HEK293 (cell line): ENCODE data around the gene SLFN5.

ENCODE experiments used
- CTCF ChIA-PET: fragments of 350-600 bp; formaldehyde crosslinking; extraction: SDS; loops from one replicate; lab custom pipeline; 2021; ENCODE audit warnings: antibody characterized with exemption; lab: Yijun Ruan, JAX
- POLR2A ChIA-PET: fragments of 300-600 bp; formaldehyde crosslinking; extraction: SDS; loops from one replicate; lab custom pipeline; 2020; ENCODE audit warnings: antibody characterized with exemption, inconsistent platforms; lab: Yijun Ruan, JAX
- H3K27ac ChIP-seq: fragments of 200-500 bp; sonication (Bioruptor generic); 2 replicates; pipeline ENCODE4 v1.5.1; 2014; ENCODE audit warnings: low read depth, low read length, control low read depth, inconsistent platforms; ENCODE audit errors: extremely low read depth
- H3K36me3 ChIP-seq, 2 experiments: fragments of 200-500 bp in 1 of 2; sonication (Bioruptor generic) in 1 of 2; 1 replicate in 1 of 2; 2 replicates in 1 of 2; pipeline ENCODE4 v1.5.1; 2014 to 2017; ENCODE audit warnings: inconsistent platforms in 2 of 2, low read length in 2 of 2; ENCODE audit not compliant: control insufficient read depth in 2 of 2, insufficient read depth in 1 of 2
- H3K4me1 ChIP-seq: fragments of 200-500 bp; sonication (Bioruptor generic); 2 replicates; pipeline ENCODE4 v1.5.1; 2014; ENCODE audit warnings: mild to moderate bottlenecking, low read length, inconsistent platforms; ENCODE audit not compliant: control insufficient read depth, insufficient read depth
- H3K4me3 ChIP-seq: 2 replicates; pipeline ENCODE4 v1.5.1; 2011; ENCODE audit warnings: low read depth, mild to moderate bottlenecking, control low read depth, low read length, moderate library complexity
- H3K9me3 ChIP-seq: fragments of 200-500 bp; sonication (Bioruptor generic); 2 replicates; pipeline ENCODE4 v1.5.1; 2014; ENCODE audit warnings: low read depth, low read length, inconsistent platforms; ENCODE audit not compliant: control insufficient read depth, insufficient read depth
- CTCF ChIP-seq: fragments of 450-650 bp; formaldehyde crosslinking; IDR thresholded peaks from 2 replicates; pipeline ENCODE4 v1.5.1; 2016; ENCODE audit warnings: missing biosample characterization, missing genetic modification characterization
- FEZF1 ChIP-seq: fragments of 450-650 bp; formaldehyde crosslinking; IDR thresholded peaks from 2 replicates; pipeline ENCODE4 v1.5.1; 2016; ENCODE audit warnings: missing biosample characterization, missing genetic modification characterization
- KLF1 ChIP-seq: fragments of 450-650 bp; formaldehyde crosslinking; IDR thresholded peaks from 2 replicates; pipeline ENCODE4 v1.5.1; 2016; ENCODE audit warnings: missing biosample characterization, missing genetic modification characterization
- KLF8 ChIP-seq: fragments of 450-650 bp; formaldehyde crosslinking; IDR thresholded peaks from 2 replicates; pipeline ENCODE4 v1.5.1; 2016; ENCODE audit warnings: missing biosample characterization, missing genetic modification characterization
- MZF1 ChIP-seq: fragments of 450-650 bp; formaldehyde crosslinking; IDR thresholded peaks from 2 replicates; pipeline ENCODE4 v1.5.1; 2017; ENCODE audit warnings: missing biosample characterization, missing genetic modification characterization, borderline replicate concordance
- PRDM2 ChIP-seq: fragments of 450-650 bp; formaldehyde crosslinking; IDR thresholded peaks from 2 replicates; pipeline ENCODE4 v1.5.1; 2016; ENCODE audit warnings: missing biosample characterization, missing genetic modification characterization, borderline replicate concordance
- ZBTB11 ChIP-seq: fragments of 450-650 bp; formaldehyde crosslinking; conservative IDR thresholded peaks from 2 replicates; pipeline ENCODE4 v1.5.1; 2016; ENCODE audit warnings: low read depth, missing biosample characterization, missing genetic modification characterization
- ZBTB7A ChIP-seq: fragments of 450-650 bp; formaldehyde crosslinking; IDR thresholded peaks from 2 replicates; pipeline ENCODE4 v1.5.1; 2016; ENCODE audit warnings: low read depth, missing biosample characterization, missing genetic modification characterization
- ZFP69B ChIP-seq: fragments of 450-650 bp; formaldehyde crosslinking; IDR thresholded peaks from 2 replicates; pipeline ENCODE4 v1.5.1; 2016; ENCODE audit warnings: missing biosample characterization, missing genetic modification characterization
- ZNF132 ChIP-seq: fragments of 450-650 bp; formaldehyde crosslinking; IDR thresholded peaks from 2 replicates; pipeline ENCODE4 v1.5.1; 2017; ENCODE audit warnings: missing biosample characterization, missing genetic modification characterization, borderline replicate concordance
- ZNF2 ChIP-seq: fragments of 450-650 bp; formaldehyde crosslinking; IDR thresholded peaks from 2 replicates; pipeline ENCODE4 v1.5.1; 2016; ENCODE audit warnings: missing biosample characterization, missing genetic modification characterization
- ZNF23 ChIP-seq: fragments of 450-650 bp; formaldehyde crosslinking; IDR thresholded peaks from 2 replicates; pipeline ENCODE4 v1.5.1; 2016; ENCODE audit warnings: missing biosample characterization, missing genetic modification characterization, borderline replicate concordance
- ZNF37A ChIP-seq: fragments of 450-650 bp; IDR thresholded peaks from 2 replicates; pipeline ENCODE4 v1.5.1; 2018; ENCODE audit warnings: missing biosample characterization, missing genetic modification characterization
- ZNF510 ChIP-seq: fragments of 450-650 bp; formaldehyde crosslinking; IDR thresholded peaks from 2 replicates; pipeline ENCODE4 v1.5.1; 2018; ENCODE audit warnings: mild to moderate bottlenecking, missing genetic modification characterization, missing biosample characterization; ENCODE audit not compliant: insufficient replicate concordance
- ZNF600 ChIP-seq: fragments of 450-650 bp; formaldehyde crosslinking; IDR thresholded peaks from 2 replicates; pipeline ENCODE4 v1.5.1; 2016; ENCODE audit warnings: missing biosample characterization, missing genetic modification characterization
- ZNF621 ChIP-seq: fragments of 450-650 bp; formaldehyde crosslinking; IDR thresholded peaks from 2 replicates; pipeline ENCODE4 v1.5.1; 2017; ENCODE audit warnings: missing biosample characterization, missing genetic modification characterization
- ZNF626 ChIP-seq: fragments of 450-650 bp; sonication (Bioruptor Pico); formaldehyde crosslinking; IDR thresholded peaks from 2 replicates; pipeline ENCODE4 v1.5.1; 2018; ENCODE audit warnings: missing biosample characterization, missing genetic modification characterization, inconsistent platforms
- ZSCAN23 ChIP-seq: fragments of 450-650 bp; formaldehyde crosslinking; IDR thresholded peaks from 2 replicates; pipeline ENCODE4 v1.5.1; 2016; ENCODE audit warnings: missing biosample characterization, missing genetic modification characterization
- ZSCAN30 ChIP-seq: fragments of 450-650 bp; IDR thresholded peaks from 2 replicates; pipeline ENCODE4 v1.5.1; 2018; ENCODE audit warnings: missing biosample characterization, mild to moderate bottlenecking, missing genetic modification characterization, moderate library complexity

Gene SLFN5

GRCh38 chr17:35236821-35237220, 6.1 kb upstream of the SLFN5 start:
- Histone ChIP-seq H3K9me3 (no peaks in the 10 kb centered on the region), H3K27ac (no peak overlapping the region), H3K36me3 (no peaks in the 10 kb centered on the region), H3K4me3 (no peak overlapping the region), H3K4me1 (0 out of 2 replicates have a peak, but pooled peaks cover 2% of the 10 kb centered on the region)
- ChIA-PET CTCF (interaction anchor here (0.6 kb wide), 1 partner anchor 314 kb away, joined by 3 read pairs; no protein-coding TSS in a partner anchor), POLR2A (no interaction called here)
- TF ChIP-seq MZF1 (tag by site-specific recombination) (no peak), ZSCAN30 (tag by site-specific recombination) (no peak), ZNF37A (tag by site-specific recombination) (no peak), FEZF1 (tag by site-specific recombination) (no peak), ZNF626 (tag by site-specific recombination) (no peak), CTCF (tag by site-specific recombination) (no peak), ZFP69B (no peak), ZNF621 (tag by site-specific recombination) (no peak), ZNF23 (tag by site-specific recombination) (no peak), KLF8 (tag by site-specific recombination) (no peak), KLF1 (tag by site-specific recombination) (no peak), ZBTB7A (tag by site-specific recombination) (no peak), ZSCAN23 (tag by site-specific recombination) (no peak), ZNF600 (tag by site-specific recombination) (no peak), ZNF2 (tag by site-specific recombination) (no peak), ZNF510 (no peak)

- Histone ChIP-seq H3K4me3 (no peak overlapping the region), H3K27ac (no peak overlapping the region), H3K9me3 (no peaks in the 10 kb centered on the region), H3K4me1 (peaks cover 10% of the 10 kb centered on the region; the same call in 1 of the 2 replicates), H3K36me3 (no peaks in the 10 kb centered on the region)
- ChIA-PET CTCF (interaction anchor here (0.9 to 1.1 kb wide), 2 partner anchors 295 to 296 kb away, joined by 3 to 4 read pairs; no protein-coding TSS in a partner anchor), POLR2A (interaction anchor here (1.6 kb wide), 1 partner anchor 19 kb away, joined by 3 read pairs; no protein-coding TSS in a partner anchor)
- TF ChIP-seq ZNF132 (tag by site-specific recombination) = no peak
- no peak for TF ChIP-seq PRDM2 (tag by site-specific recombination)
- TF ChIP-seq ZBTB11 (tag by site-specific recombination) = no peak
These were observed 4.1 kb upstream of the SLFN5 start for GRCh38 chr17:35238821-35239220.
